A549 treated with DMSO at 1 μM for 4 hours (cell line): Measurements from ENCODE around the gene PPA2. TPM values are rescaled to one million over a fixed set of nuclear protein-coding genes. Genes with fewer than 3 reads are reported as not detected.

Source experiments
- total RNA-seq: library from RNA; stranded (reverse); fragments of 200-300 nt; extraction: Qiagen RNA extraction; gene quantifications from 5 replicates; pipeline ENCODE4 v1.2.3, GENCODE V29; 2022; ENCODE audit warnings: low read depth

PPA2 gene
- 73.9 to 91.2 TPM (median 76.1 TPM) in 5 replicates for total RNA-seq

GRCh38 chr4:105473324-105474098, at the start of gene PPA2:
Gene PPA2, minus strand, starts transcription at chr4:105474062. Its CDS starts 12 bp downstream, at chr4:105474050.

Other genes starting within 250 kb of the PPA2 start
- not detected in 5 replicates for gene ARHGEF38, start 78.6 kb upstream of the PPA2 start, total RNA-seq
- 13.1 to 17.3 TPM (median 13.6 TPM) in 5 replicates for gene INTS12, start 234.6 kb upstream of the PPA2 start, total RNA-seq
- gene GSTCD, start 234.7 kb upstream of the PPA2 start, total RNA-seq, result 5.6 to 8.3 TPM (median 7.2 TPM) in 5 replicates